MCF 10A (cell line): ENCODE results near the gene CAPG. TPM values are rescaled to one million over a fixed set of nuclear protein-coding genes. Genes with fewer than 3 reads are reported as not detected.

Experiments used
- BruUV-seq: library from RNA; stranded (reverse); fragments of 400-500 nt; replicated peaks from 2 replicates; lab custom pipeline; 2021; lab: Mats Ljungman, UMichigan
- CTCF ChIA-PET: fragments of 300-600 bp; sonication (Branson Sonifier 250); formaldehyde crosslinking; extraction: SDS; loops from one replicate; lab custom pipeline; 2021; ENCODE audit warnings: antibody characterized with exemption, inconsistent platforms; lab: Yijun Ruan, JAX
- POLR2A ChIA-PET: fragments of 300-600, 350-650 bp; sonication (Branson Sonifier 250); formaldehyde crosslinking; extraction: SDS; loops from one replicate; lab custom pipeline; 2020; ENCODE audit warnings: antibody characterized with exemption, inconsistent platforms; lab: Yijun Ruan, JAX
- DNase-seq: peaks from one replicate; pipeline ENCODE4 v3.0.0-alpha.2; 2018; ENCODE audit not compliant: unreplicated experiment
- H3K27ac Mint-ChIP-seq: one replicate; pipeline ENCODE4 v1.8.0; 2022; ENCODE audit warnings: mild to moderate bottlenecking, low read depth, mixed read lengths; ENCODE audit not compliant: unreplicated experiment
- H3K27me3 Mint-ChIP-seq: one replicate; pipeline ENCODE4 v1.8.0; 2022; ENCODE audit warnings: mixed read lengths; ENCODE audit not compliant: insufficient read depth, unreplicated experiment
- H3K36me3 Mint-ChIP-seq: one replicate; pipeline ENCODE4 v1.8.0; 2022; ENCODE audit warnings: mild to moderate bottlenecking, moderate library complexity, mixed read lengths; ENCODE audit not compliant: insufficient read depth, unreplicated experiment
- H3K4me1 Mint-ChIP-seq: one replicate; pipeline ENCODE4 v1.8.0; 2022; ENCODE audit warnings: mixed read lengths; ENCODE audit not compliant: insufficient read depth, unreplicated experiment
- H3K4me3 Mint-ChIP-seq: one replicate; pipeline ENCODE4 v1.8.0; 2022; ENCODE audit warnings: mild to moderate bottlenecking, moderate library complexity, mixed read lengths; ENCODE audit not compliant: unreplicated experiment
- H3K9me3 Mint-ChIP-seq: one replicate; pipeline ENCODE4 v1.8.0; 2022; ENCODE audit warnings: mixed read lengths; ENCODE audit not compliant: unreplicated experiment
- CTCF ChIP-seq: fragments of 200-600 bp; IDR thresholded peaks from one replicate; pipeline ENCODE4 v1.8.0; 2022; ENCODE audit warnings: antibody characterized with exemption, mild to moderate bottlenecking; ENCODE audit not compliant: unreplicated experiment
- intact Hi-C: fragments of 100-400 bp; cut with micrococcal nuclease; formaldehyde crosslinking; loops from 2 replicates; pipeline ENCODE4 v1.14.1; 2022
- total RNA-seq: library from RNA; stranded (reverse); gene quantifications from 2 replicates; pipeline ENCODE4 v1.2.3, GENCODE V29; 2022

CAPG gene
- total RNA-seq, 1 experiment from 2014 or later: 188 TPM

- Mint-ChIP-seq H3K27me3 (no peaks in the 10 kb centered on the region), H3K9me3 (no peaks in the 10 kb centered on the region), H3K36me3 (peaks cover 8% of the 10 kb centered on the region), H3K4me1 (peaks cover 30% of the 10 kb centered on the region), H3K4me3 (peak overlapping the region; percentile 24), H3K27ac (peak overlapping the region; percentile 92)
- no peak for TF ChIP-seq CTCF
- no TSS peak for BruUV-seq
- ChIA-PET POLR2A (interaction anchor here (0.8 to 4.9 kb wide), 11 partner anchors 12 to 183 kb away, joined by 3 to 153 read pairs (median 9); partner anchors contain the start of genes MAT2A, RNF181 and VAMP8), CTCF (interaction anchor here (0.6 to 12.3 kb wide), 11 partner anchors 16 to 195 kb away, joined by 3 to 293 read pairs (median 5); partner anchors contain the start of gene GGCX)
- no peak for DNase-seq
- intact Hi-C loops: loop anchor here (5.0 kb wide), 1 partner anchor 180 kb away; the partner anchor contains the start of gene TMEM150A
These were observed 11.9 kb upstream of the CAPG start for GRCh38 chr2:85422072-85422457.

GRCh38 chr2:85421260-85422071 is 11.3 kb upstream of the CAPG start:
- H3K4me3 Mint-ChIP-seq: peak overlapping the region; percentile 24
- H3K9me3 Mint-ChIP-seq: no peaks in the 10 kb centered on the region
- no peak for TF ChIP-seq CTCF
- BruUV-seq: no TSS peak
- DNase-seq: peak; percentile 96
- CTCF ChIA-PET: interaction anchor here (0.5 to 12.3 kb wide), 19 partner anchors 8 to 231 kb away, joined by 3 to 293 read pairs (median 4); partner anchors contain the start of genes GGCX, MAT2A and RNF181
- peaks cover 8% of the 10 kb centered on the region for H3K36me3 Mint-ChIP-seq
- intact Hi-C loops: loop anchor here (1.0 to 5.0 kb wide), 2 partner anchors 78 to 181 kb away; partner anchors contain the start of gene TMEM150A
- H3K4me1 Mint-ChIP-seq: peaks cover 30% of the 10 kb centered on the region
- H3K27ac Mint-ChIP-seq: peak overlapping the region; percentile 92
- H3K27me3 Mint-ChIP-seq: no peaks in the 10 kb centered on the region
- POLR2A ChIA-PET: interaction anchor here (0.8 to 4.9 kb wide), 15 partner anchors 12 to 183 kb away, joined by 3 to 153 read pairs (median 5); partner anchors contain the start of genes MAT2A, RNF181 and VAMP8

- peak overlapping the region; percentile 24 for H3K4me3 Mint-ChIP-seq
- DNase-seq: peak; percentile 83
- no peaks in the 10 kb centered on the region for H3K27me3 Mint-ChIP-seq
- intact Hi-C loops: loop anchor here (1.0 to 5.0 kb wide), 4 partner anchors 79 to 182 kb away; partner anchors contain the start of gene TMEM150A
- peaks cover 30% of the 10 kb centered on the region for H3K4me1 Mint-ChIP-seq
- BruUV-seq: no TSS peak
- TF ChIP-seq CTCF: peak; percentile 99
- POLR2A ChIA-PET: interaction anchor here (0.6 to 4.9 kb wide), 17 partner anchors 13 to 184 kb away, joined by 3 to 153 read pairs (median 7); partner anchors contain the start of genes GGCX, MAT2A, RNF181 and VAMP8
- H3K27ac Mint-ChIP-seq: peak overlapping the region; percentile 92
- no peaks in the 10 kb centered on the region for H3K9me3 Mint-ChIP-seq
- CTCF ChIA-PET: interaction anchor here (0.5 to 12.3 kb wide), 30 partner anchors 7 to 261 kb away, joined by 3 to 293 read pairs (median 4); partner anchors contain the start of genes CAPG, GGCX, MAT2A and RNF181
- H3K36me3 Mint-ChIP-seq: peaks cover 1% of the 10 kb centered on the region
These were observed 10.5 kb upstream of the CAPG start for GRCh38 chr2:85420536-85421259.
